HFF-Myc (cell line): ENCODE measurements around the gene ASS1.
"Not testable (repeated sequence)": the region's sequence is repeated elsewhere in the genome, so short reads cannot be mapped to it uniquely, and the experiment has no call there.

ENCODE experiments used
- DNase-seq: peaks from one replicate; pipeline ENCODE4 v3.0.0-alpha.2; 2011; ENCODE audit warnings: low read depth; ENCODE audit errors: extremely low read depth
- H3K4me3 ChIP-seq: replicated peaks from 2 replicates; pipeline ENCODE4 v1.5.1; 2011; ENCODE audit warnings: low read depth, mild to moderate bottlenecking, control low read depth, low read length
- TF ChIP-seq, protein P1 (sequence below): IDR thresholded peaks from 2 replicates; pipeline ENCODE4 v1.5.1; 2012; ENCODE audit warnings: mild to moderate bottlenecking, low read depth, low read length, control low read depth; ENCODE audit errors: missing control alignments

The ASS1 gene

GRCh38 chr9:130432796-130433167 is 12.0 kb upstream of the ASS1 start:
- TF ChIP-seq, protein P1, sequence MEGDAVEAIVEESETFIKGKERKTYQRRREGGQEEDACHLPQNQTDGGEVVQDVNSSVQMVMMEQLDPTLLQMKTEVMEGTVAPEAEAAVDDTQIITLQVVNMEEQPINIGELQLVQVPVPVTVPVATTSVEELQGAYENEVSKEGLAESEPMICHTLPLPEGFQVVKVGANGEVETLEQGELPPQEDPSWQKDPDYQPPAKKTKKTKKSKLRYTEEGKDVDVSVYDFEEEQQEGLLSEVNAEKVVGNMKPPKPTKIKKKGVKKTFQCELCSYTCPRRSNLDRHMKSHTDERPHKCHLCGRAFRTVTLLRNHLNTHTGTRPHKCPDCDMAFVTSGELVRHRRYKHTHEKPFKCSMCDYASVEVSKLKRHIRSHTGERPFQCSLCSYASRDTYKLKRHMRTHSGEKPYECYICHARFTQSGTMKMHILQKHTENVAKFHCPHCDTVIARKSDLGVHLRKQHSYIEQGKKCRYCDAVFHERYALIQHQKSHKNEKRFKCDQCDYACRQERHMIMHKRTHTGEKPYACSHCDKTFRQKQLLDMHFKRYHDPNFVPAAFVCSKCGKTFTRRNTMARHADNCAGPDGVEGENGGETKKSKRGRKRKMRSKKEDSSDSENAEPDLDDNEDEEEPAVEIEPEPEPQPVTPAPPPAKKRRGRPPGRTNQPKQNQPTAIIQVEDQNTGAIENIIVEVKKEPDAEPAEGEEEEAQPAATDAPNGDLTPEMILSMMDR, result no peak
- no peak for DNase-seq
- no peak overlapping the region for H3K4me3 ChIP-seq

- H3K4me3 ChIP-seq, result peak overlapping the region; percentile 28
- TF ChIP-seq, protein P1, result peak; percentile 39
- DNase-seq, result no peak
These were observed 11.4 kb upstream of the ASS1 start for GRCh38 chr9:130433168-130433946.

DNA sequence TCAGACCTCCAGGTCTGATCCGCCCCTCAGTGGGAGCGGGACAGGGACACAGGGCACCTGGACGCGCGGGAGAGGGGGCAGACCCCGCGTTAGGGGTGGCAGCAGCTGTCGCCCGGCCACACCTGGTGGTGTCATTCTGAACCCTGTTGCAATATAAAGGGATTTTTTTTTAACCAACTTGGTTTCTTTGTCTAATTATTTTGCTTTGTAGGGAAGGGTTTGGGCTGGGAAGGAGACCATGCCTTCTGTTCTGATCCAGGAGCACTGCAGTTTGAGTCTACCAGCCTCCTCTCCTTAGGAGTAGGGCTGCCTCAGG is 10.9 kb upstream of the ASS1 start:
- H3K4me3 ChIP-seq, result no peak overlapping the region
- no peak for DNase-seq
- TF ChIP-seq, protein P1, result no peak

GRCh38 chr9:130434656-130435055 is 10.1 kb upstream of the ASS1 start:
- not testable (repeated sequence) for H3K4me3 ChIP-seq, DNase-seq

DNA sequence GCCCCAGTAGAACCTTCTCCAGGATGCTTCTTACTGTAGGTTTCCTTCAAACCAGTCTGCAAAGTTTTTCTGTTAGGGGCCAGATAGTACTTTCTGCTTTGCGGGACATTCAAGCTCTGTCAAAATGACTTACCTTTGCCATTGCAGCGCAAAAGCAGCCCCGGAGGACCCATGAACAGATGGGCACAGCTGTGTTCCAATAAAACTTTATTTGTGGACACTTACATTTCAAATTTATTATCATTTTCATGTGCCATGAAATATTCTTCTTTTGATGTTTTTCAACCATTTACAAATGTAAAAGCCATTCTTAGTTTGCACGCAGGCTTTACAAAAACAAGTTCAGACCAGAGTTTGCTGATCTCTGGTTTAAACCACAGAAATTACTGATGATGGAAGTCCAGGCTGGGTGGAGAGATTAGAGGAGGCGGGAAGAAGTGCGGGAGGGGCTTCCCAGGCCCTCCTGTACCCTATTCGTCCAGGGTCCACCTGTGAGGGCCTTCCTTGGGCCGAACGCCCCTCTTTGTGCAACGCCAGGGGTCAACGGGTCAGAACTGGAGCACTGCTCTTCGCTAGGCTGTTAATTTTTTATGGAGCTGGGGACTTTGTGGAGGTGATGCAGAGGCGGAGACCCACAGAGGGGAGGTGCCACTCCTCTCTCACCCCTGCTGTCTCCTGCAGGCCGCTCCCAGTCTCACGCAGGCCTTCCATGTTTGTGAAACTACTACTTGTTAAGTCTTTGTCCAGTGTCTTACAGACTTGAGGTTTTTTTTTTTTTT is 7.6 kb upstream of the ASS1 start:
- H3K4me3 ChIP-seq, result no peak overlapping the region
- DNase-seq, result no peak
- TF ChIP-seq, protein P1, result no peak

DNA sequence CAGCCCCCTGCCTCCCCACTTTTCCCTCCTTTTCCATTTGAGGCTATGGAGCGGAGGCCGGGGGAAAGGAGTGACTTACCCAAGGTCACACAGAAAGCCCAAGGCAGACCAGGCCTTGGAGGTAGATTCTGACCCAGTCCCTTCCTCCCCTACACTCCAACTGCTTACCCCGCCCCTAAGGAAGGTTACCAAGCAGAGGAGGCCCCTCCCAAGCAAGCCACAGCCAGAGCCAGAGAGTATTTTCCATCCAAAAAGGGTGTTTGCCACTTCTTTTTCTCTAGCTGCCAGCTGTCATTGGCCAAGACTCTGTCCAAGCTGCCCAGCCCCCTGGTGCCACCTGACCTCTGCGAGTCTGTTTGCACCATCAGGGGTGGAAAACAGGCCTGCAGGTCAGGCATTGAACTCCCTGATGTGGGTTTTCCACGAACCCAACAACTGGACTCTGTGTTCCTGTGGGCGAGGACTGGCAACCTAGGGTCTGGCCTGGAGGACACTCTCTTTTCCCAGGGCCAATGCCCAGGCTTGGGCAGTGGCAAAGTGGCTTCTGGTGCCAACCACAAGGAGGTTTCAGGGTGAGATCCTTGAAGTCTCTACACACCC is 6.3 kb upstream of the ASS1 start:
- DNase-seq, result no peak
- H3K4me3 ChIP-seq, result no peak overlapping the region
- TF ChIP-seq, protein P1, result no peak

GRCh38 chr9:130441031-130441430 is 3.7 kb upstream of the ASS1 start:
- DNase-seq, result no peak
- TF ChIP-seq, protein P1, result no peak
- no peak overlapping the region for H3K4me3 ChIP-seq
